HCT116 (cell line): ENCODE measurements around the gene SMARCB1.

Experiments
- CBX3 ChIP-seq: IDR thresholded peaks from 2 replicates; pipeline ENCODE4 v1.6.1; 2012; ENCODE audit warnings: low read depth
- CEBPB ChIP-seq: IDR thresholded peaks from 2 replicates; pipeline ENCODE4 v1.6.1; 2012; ENCODE audit warnings: low read depth
- EGR1 ChIP-seq: IDR thresholded peaks from 2 replicates; pipeline ENCODE4 v1.6.1; 2012; ENCODE audit warnings: low read depth
- EZH2 ChIP-seq: fragments of 200-600 bp; sonication (generic); IDR thresholded peaks from 2 replicates; pipeline ENCODE4 v1.6.1; 2017; ENCODE audit warnings: antibody characterized with exemption, mixed run types
- EZH2phosphoT487 ChIP-seq: fragments of 200-600 bp; IDR thresholded peaks from 2 replicates; pipeline ENCODE4 v1.6.1; 2018; ENCODE audit warnings: antibody characterized with exemption, borderline replicate concordance
- FOSL1 ChIP-seq: IDR thresholded peaks from 2 replicates; pipeline ENCODE4 v1.6.1; 2012; ENCODE audit warnings: low read depth
- POLR2A ChIP-seq: IDR thresholded peaks from 2 replicates; pipeline ENCODE4 v1.7.0; 2011; ENCODE audit warnings: borderline replicate concordance; ENCODE audit not compliant: insufficient read depth, insufficient read length; ENCODE audit errors: extremely low read depth
- POLR2AphosphoS5 ChIP-seq: IDR thresholded peaks from 2 replicates; pipeline ENCODE4 v1.6.1; 2011; ENCODE audit warnings: mild to moderate bottlenecking, low read depth, low read length, moderate library complexity
- TF ChIP-seq, protein P1 (sequence below), 3 experiments: fragments of 200-600 bp in 1 of 3; sonication (generic) in 1 of 3; IDR thresholded peaks in 2 of 3; conservative IDR thresholded peaks in 1 of 3; 2 replicates each; pipeline ENCODE4 v1.5.1; 2012 to 2017; ENCODE audit warnings: low read depth in 2 of 3, low read length in 2 of 3, antibody characterized with exemption in 1 of 3, borderline replicate concordance in 1 of 3, control low read depth in 1 of 3, mild to moderate bottlenecking in 1 of 3, mixed read lengths in 1 of 3, mixed run types in 1 of 3, moderate library complexity in 1 of 3; ENCODE audit not compliant: insufficient read depth in 1 of 3
- TF ChIP-seq, protein P2 (sequence below): IDR thresholded peaks from 2 replicates; pipeline ENCODE4 v1.6.1; 2012

DNA sequence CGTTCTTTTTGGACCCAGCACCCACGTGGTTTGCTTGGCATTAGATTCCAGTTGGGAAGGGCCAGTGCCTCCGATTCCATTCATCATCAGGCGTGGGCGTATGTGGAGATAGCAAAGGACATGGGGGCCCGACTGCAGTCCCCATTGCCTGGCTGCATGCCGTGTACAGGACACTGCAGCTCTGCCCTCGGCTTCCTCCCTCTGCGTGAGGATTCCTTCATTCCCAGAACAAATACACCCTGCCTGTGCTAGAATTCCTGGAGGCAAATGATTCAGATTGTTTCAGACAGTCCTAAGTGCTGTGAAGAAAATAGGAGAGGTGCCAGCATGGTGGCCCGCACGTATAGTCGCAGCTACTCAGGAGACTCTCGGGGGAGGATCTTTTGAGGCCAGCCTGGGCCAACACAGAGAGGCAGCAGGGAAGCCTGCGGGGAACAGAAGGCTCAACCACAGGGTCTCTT lies 36.6 kb downstream of the SMARCB1 start:
- TF ChIP-seq POLR2AphosphoS5 (no peak), CBX3 (no peak), EZH2 (no peak), POLR2A (no peak), CEBPB (no peak), EGR1 (no peak), EZH2phosphoT487 (no peak), FOSL1 (no peak)
- TF ChIP-seq, protein P1, sequence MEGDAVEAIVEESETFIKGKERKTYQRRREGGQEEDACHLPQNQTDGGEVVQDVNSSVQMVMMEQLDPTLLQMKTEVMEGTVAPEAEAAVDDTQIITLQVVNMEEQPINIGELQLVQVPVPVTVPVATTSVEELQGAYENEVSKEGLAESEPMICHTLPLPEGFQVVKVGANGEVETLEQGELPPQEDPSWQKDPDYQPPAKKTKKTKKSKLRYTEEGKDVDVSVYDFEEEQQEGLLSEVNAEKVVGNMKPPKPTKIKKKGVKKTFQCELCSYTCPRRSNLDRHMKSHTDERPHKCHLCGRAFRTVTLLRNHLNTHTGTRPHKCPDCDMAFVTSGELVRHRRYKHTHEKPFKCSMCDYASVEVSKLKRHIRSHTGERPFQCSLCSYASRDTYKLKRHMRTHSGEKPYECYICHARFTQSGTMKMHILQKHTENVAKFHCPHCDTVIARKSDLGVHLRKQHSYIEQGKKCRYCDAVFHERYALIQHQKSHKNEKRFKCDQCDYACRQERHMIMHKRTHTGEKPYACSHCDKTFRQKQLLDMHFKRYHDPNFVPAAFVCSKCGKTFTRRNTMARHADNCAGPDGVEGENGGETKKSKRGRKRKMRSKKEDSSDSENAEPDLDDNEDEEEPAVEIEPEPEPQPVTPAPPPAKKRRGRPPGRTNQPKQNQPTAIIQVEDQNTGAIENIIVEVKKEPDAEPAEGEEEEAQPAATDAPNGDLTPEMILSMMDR (IDR thresholded peaks at IDR 0.05 in 2 of 3, conservative IDR thresholded peaks at IDR 0.05 in 1 of 3; ENCODE audit: borderline replicate concordance in 1 of 3, insufficient read depth in 1 of 3, low read depth in 2 of 3, low read length in 2 of 3): no peak
- TF ChIP-seq, protein P2, sequence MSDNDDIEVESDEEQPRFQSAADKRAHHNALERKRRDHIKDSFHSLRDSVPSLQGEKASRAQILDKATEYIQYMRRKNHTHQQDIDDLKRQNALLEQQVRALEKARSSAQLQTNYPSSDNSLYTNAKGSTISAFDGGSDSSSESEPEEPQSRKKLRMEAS: no peak
